Large intestine (tissue), 3 donors: ENCODE data around the gene EMC6. TPM values are rescaled to one million over a fixed set of nuclear protein-coding genes. Genes with fewer than 3 reads are reported as not detected.

Source experiments
- DNase-seq, 2 donors: peaks; one replicate each; pipeline versions ENCODE4 v3.0.0 to v3.0.0-alpha.2; 2013
- H3K27ac ChIP-seq: one replicate; pipeline ENCODE4 v1.5.1; 2013; ENCODE audit warnings: low read length
- H3K27me3 ChIP-seq: 2 replicates; pipeline ENCODE4 v1.6.1; 2013; ENCODE audit warnings: low read length; ENCODE audit not compliant: control insufficient read depth, insufficient read depth
- H3K36me3 ChIP-seq: 2 replicates; pipeline ENCODE4 v1.6.1; 2013; ENCODE audit warnings: low read length; ENCODE audit not compliant: control insufficient read depth, insufficient read depth
- H3K4me1 ChIP-seq: one replicate; pipeline ENCODE4 v1.6.1; 2013; ENCODE audit warnings: low read length; ENCODE audit not compliant: control insufficient read depth, insufficient read depth
- H3K4me3 ChIP-seq: one replicate; pipeline ENCODE4 v1.5.1; 2013; ENCODE audit warnings: low read length
- H3K9me3 ChIP-seq: one replicate; pipeline ENCODE4 v1.6.1; 2013; ENCODE audit warnings: mild to moderate bottlenecking, low read depth, low read length, moderate library complexity; ENCODE audit not compliant: control insufficient read depth
- WGBS: methylation state at CpG from one replicate; pipeline ENCODE4 v1.1.5; 2013; ENCODE audit warnings: low lambda C conversion rate; ENCODE audit not compliant: insufficient coverage; 5-methylcytosine and 5-hydroxymethylcytosine counted together
- polyA plus RNA-seq: library from polyadenylated mRNA; unstranded; fragments of 120-200 nt; gene quantifications from one replicate; pipeline ENCODE4 v1.2.1, GENCODE V29; 2013

The EMC6 gene
- polyA plus RNA-seq, 1 donor = 39.7 TPM

DNA sequence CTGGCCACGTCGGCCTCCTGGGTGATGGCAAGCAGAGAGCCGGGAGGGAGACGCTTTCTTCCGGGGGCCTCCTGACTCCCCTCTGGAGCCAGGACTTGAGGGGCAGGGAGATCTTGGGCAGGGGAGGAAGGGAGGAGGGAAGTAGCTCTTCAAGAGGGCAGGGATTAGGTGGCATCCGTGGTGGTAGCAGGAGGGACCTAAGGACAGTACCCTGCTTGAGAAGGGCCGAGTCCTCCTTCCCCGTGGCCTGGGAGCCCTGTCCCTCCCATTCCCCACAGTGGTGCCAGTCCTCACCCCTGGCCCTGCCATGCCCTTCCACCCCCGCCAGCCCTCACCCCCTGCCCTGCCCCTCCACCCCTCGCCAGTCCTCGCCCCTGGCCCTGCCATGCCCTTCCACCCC is 12.8 kb upstream of the EMC6 start:
- Histone ChIP-seq H3K27me3 (no peaks in the 10 kb centered on the region), H3K9me3 (no peaks in the 10 kb centered on the region), H3K27ac (no peak overlapping the region), H3K4me1 (peaks cover 5% of the 10 kb centered on the region), H3K4me3 (no peak overlapping the region), H3K36me3 (peaks cover 21% of the 10 kb centered on the region)
- no peak for DNase-seq
- no CpG with 5 or more reads among the region's 11 CpGs for whole genome bisulfite sequencing

DNA sequence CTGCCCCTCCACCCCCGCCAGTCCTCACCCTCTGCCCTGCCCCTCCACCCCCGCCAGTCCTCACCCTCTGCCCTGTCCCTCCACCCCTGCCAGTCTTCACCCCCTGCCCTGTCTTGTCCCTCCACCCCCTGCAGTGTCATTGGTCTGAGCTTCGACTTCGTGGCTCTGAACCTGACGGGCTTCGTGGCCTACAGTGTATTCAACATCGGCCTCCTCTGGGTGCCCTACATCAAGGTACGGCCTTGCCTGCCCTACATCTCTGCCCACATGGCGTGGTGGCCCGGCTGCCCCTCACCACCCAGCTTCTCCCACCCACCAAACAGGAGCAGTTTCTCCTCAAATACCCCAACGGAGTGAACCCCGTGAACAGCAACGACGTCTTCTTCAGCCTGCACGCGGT is 12.3 kb upstream of the EMC6 start:
- no peak for DNase-seq
- WGBS = no CpG with 5 or more reads among the region's 16 CpGs
- Histone ChIP-seq H3K4me3 (no peak overlapping the region), H3K9me3 (no peaks in the 10 kb centered on the region), H3K27me3 (no peaks in the 10 kb centered on the region), H3K27ac (no peak overlapping the region), H3K4me1 (peaks cover 5% of the 10 kb centered on the region), H3K36me3 (peaks cover 27% of the 10 kb centered on the region)

DNA sequence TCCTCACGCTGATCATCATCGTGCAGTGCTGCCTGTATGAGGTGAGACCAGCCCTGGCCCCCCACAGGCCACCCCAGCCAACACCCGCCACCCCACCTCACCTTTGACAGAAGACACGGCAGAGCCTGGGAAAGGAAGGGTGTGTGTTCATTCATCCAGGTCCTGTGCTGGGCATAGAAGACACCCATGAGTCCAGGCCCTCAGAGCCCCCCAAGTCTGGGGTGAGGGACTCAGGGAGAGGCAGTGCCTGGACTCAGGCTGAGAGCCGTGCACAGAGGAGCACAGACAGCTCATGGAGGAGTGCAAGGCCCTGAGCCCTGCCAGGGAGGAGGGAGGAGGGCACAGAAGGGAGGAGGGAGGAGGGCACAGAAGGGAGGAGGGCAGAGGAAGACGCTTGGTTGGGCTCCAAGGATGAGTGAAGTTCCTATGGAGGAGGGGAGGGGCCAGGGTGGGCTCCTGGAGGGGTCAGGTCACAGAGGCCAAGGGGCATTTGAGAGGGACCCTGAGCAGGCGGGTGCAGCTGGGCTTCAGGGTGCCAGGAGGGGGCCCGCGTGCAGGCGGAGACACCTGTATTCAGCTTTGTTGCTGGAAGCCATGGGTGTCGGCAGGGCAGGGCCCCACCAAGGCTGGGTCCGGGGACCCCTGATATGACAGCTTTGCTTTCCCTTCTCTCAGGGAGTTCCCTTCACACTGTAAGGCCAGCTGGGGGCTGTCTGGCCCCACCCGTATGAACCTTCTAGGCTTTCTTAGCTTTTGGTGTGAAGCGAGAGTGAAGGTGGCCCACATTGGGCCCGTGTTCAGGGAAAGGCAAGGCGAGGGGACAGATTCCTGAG is 11.6 kb upstream of the EMC6 start:
- no peaks in the 10 kb centered on the region for H3K9me3 ChIP-seq

DNA sequence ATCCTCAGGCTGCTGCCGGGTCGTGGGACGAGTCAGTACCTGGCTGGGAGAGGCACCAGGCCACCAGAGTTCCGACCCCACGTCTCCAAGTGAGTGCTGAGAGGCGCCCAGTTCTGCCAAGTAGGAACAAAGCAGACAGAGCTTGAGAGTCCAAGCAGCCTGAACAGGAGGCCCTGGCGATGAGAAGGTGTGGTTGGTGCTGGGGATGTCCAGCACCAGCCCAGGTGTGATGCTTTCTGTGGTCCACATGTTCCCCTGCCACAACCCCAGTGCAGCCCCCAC is 11.1 kb upstream of the EMC6 start:
- Histone ChIP-seq H3K9me3 (no peaks in the 10 kb centered on the region), H3K4me3 (no peak overlapping the region), H3K4me1 (peaks cover 7% of the 10 kb centered on the region), H3K36me3 (peaks cover 35% of the 10 kb centered on the region), H3K27me3 (no peaks in the 10 kb centered on the region), H3K27ac (no peak overlapping the region)
- WGBS = no CpG with 5 or more reads among the region's 7 CpGs
- DNase-seq = no peak

More for the DNA sequence above, 11.6 kb upstream of the EMC6 start:
- Histone ChIP-seq H3K27me3 (no peaks in the 10 kb centered on the region), H3K4me1 (peaks cover 7% of the 10 kb centered on the region), H3K4me3 (no peak overlapping the region), H3K36me3 (peaks cover 31% of the 10 kb centered on the region), H3K27ac (no peak overlapping the region)
- no CpG with 5 or more reads among the region's 16 CpGs for WGBS
- DNase-seq = no peak

DNA sequence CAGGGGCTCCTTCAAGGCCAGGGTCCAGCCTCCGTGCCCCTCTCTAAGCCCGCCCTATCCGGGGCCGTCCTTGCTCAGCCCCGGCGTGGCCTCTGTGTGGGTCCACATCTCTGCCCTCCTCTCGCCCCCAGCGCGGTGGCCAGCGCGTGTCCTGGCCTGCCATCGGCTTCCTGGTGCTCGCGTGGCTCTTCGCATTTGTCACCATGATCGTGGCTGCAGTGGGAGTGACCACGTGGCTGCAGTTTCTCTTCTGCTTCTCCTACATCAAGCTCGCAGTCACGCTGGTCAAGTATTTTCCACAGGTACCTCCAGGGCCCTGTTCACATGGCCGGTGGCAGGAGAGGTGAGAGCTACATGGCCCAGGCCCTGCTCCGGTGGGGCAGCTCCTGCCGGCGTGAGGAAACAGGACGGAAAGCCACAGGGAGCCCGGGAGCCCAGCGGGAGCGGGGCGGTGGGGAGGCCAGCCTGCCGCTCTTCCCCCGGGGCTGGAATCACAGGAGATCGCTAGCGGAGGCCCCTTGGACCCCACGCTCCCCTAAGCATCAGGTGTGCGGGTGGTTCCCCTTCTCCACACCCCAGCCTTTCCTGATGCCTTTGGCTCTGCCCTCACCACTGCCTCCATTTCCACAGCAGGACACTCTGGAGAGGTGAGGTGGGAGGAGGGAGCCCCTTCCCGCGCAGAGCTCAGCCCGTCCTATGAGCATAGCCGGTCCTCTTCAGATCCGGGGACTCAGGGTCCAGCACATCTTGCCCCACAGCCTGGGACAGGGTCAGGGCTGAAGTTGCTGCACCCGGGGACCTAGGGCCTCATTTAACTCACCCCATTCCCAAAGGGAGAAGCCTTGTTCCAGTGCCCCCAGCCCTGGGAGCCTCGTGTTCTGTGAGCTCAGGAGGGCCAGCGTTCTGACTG is 10.5 kb upstream of the EMC6 start:
- peaks cover 7% of the 10 kb centered on the region for H3K4me1 ChIP-seq
- H3K36me3 ChIP-seq = peaks cover 41% of the 10 kb centered on the region
- H3K4me3 ChIP-seq = no peak overlapping the region
- H3K9me3 ChIP-seq = no peaks in the 10 kb centered on the region
- H3K27ac ChIP-seq = no peak overlapping the region
- H3K27me3 ChIP-seq = no peaks in the 10 kb centered on the region
- DNase-seq = no peak
- WGBS = no CpG with 5 or more reads among the region's 42 CpGs

DNA sequence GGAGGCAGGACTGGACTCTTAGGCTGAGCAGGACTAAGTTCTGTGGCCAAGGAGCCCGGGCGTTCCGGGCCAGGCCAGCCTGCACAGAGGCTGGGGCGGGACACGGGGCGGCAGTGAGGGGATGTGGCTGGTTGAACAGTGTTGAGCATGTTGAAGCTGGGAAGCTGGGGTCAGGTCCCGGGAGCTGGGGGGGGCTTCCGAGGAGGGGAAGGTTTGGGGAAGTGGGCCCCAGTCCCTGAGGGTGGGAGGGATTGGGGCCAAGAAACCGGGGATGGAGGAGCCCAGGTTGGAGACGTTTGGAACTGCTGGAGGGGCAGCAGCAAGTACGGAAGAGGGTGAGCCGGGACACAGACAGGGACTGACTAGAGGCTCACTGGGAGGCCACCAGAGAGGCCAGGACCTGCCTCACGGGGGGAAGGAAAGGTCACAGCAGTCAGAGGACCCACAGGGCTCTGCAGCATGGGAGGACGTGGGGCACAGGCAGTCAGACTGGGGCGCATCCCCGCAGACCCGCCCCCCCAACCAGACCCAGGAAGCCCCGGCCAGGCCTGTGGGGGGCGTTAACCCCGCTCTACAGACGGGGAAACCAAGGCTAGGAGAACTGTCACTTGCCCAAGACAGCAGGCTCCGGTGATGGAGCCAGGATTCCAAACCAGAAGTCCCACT is 9.7 kb upstream of the EMC6 start:
- no peak overlapping the region for H3K4me3 ChIP-seq
- WGBS = no CpG with 5 or more reads among the region's 22 CpGs
- H3K27me3 ChIP-seq = no peaks in the 10 kb centered on the region
- H3K27ac ChIP-seq = no peak overlapping the region
- H3K36me3 ChIP-seq = peaks cover 49% of the 10 kb centered on the region
- DNase-seq = no peak
- no peaks in the 10 kb centered on the region for H3K9me3 ChIP-seq
- H3K4me1 ChIP-seq = peaks cover 7% of the 10 kb centered on the region

DNA sequence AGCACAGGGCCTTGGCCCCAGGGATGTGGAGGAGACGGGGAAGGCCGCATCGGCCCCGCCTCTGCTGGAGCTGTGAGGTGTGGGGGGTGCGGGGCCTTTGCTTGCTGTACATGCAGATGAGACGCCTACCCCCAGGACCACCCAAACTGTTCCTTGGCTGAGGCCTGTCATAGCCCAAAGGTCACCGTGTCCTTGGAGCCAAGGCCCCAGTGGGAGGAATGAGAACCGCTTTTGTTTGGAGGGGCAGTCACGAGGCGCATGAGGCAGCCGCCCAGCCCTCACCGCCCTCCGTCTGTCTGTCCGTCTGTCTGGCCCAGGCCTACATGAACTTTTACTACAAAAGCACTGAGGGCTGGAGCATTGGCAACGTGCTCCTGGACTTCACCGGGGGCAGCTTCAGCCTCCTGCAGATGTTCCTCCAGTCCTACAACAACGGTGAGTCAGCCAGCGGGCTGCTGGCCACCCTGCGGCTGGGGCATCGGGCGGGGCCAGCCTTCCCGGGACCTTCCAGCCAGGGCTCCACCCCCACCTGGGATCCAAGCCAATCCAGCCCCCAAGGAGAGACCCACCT is 9.0 kb upstream of the EMC6 start:
- Histone ChIP-seq H3K4me1 (peaks cover 7% of the 10 kb centered on the region), H3K27me3 (no peaks in the 10 kb centered on the region), H3K4me3 (no peak overlapping the region), H3K36me3 (peaks cover 56% of the 10 kb centered on the region), H3K27ac (no peak overlapping the region), H3K9me3 (no peaks in the 10 kb centered on the region)
- no peak for DNase-seq
- no CpG with 5 or more reads among the region's 22 CpGs for WGBS

DNA sequence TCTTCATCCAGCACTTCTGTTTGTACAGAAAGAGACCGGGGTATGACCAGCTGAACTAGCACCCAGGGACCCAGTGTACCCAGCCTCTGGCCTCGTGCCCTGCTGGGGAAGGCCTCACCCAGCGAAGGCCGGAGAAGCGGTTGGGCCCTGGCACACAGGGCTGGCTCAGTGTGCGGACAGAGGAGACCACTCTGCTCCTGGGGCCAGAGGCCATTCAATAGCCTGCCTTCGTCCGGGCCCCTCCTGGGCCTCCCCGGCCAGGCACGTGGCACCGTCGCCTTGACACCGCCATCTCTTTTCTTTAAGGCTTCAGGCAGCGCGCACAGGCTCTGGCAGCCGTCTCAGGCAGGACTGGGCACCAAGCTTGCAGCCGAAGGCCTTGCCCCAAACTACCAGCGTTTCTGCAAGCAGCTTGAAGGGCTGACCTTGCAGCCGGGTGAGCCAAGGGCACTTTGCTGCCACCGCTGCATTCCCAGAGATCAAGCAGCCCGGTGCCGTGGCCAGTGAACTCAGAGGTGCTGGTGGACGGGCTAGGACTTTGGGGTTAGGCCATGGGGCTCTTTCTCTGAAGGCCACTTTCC is 8.2 kb upstream of the EMC6 start:
- H3K27me3 ChIP-seq = no peaks in the 10 kb centered on the region
- DNase-seq = no peak
- H3K27ac ChIP-seq = no peak overlapping the region
- peaks cover 57% of the 10 kb centered on the region for H3K36me3 ChIP-seq
- no peaks in the 10 kb centered on the region for H3K9me3 ChIP-seq
- no CpG with 5 or more reads among the region's 23 CpGs for WGBS
- peaks cover 7% of the 10 kb centered on the region for H3K4me1 ChIP-seq
- no peak overlapping the region for H3K4me3 ChIP-seq

DNA sequence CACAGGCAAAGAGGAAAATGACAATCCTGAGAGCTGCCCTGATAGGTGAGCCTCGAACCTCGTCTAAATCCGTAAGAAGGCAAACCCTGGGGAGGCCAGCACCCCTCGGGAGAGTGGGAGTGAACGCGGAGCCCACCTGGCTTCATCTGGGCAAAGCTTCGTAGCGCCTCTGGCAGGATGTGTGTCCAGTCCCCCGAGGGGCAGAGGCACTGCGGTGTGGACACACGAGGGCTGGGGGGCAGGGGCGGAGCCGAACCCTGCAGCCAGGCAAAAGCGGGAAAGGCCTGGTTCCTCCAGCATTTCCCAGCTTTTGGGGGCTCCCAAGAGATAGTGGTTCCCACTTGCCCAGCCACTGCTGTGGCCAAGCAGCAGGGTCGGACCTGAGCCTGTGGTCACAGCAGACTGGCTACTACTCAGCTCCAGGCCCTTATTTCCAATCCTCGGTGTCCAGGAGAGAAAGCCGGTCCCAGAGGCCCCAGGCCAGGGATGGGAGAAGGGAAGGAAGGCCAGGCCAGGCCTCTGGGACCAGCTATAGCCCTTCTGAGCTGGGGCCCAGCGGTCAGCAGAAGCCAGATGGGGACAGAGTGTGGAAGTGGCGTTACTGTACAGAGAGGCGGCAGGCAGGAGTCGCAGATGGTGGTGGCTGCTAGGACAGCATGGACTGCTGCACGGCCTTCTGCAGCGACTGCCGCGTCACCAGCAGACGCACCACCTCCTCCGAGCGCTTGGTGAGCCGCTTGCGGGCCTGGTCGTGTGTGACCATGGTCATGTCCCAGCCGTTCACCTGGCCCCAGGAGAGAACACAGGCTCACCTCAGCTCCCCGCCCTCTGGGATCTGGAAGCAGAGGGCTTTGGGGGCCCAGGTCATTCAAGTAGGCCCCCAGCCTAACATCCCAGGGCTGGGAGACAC is 5.3 kb upstream of the EMC6 start:
- no CpG with 5 or more reads among the region's 33 CpGs for whole genome bisulfite sequencing
- Histone ChIP-seq H3K4me1 (peaks cover 17% of the 10 kb centered on the region), H3K9me3 (peaks cover 4% of the 10 kb centered on the region), H3K27me3 (no peaks in the 10 kb centered on the region), H3K4me3 (no peak overlapping the region), H3K36me3 (peaks cover 58% of the 10 kb centered on the region), H3K27ac (no peak overlapping the region)
- no peak for DNase-seq
